AML-193 (cell line): Measurements from ENCODE around the gene GPHN.

ENCODE experiments used
- DNase-seq, 2 experiments: peaks; one replicate each; lab custom pipeline; 2025; lab: John Stamatoyannopoulos, UW

Gene GPHN

DNA sequence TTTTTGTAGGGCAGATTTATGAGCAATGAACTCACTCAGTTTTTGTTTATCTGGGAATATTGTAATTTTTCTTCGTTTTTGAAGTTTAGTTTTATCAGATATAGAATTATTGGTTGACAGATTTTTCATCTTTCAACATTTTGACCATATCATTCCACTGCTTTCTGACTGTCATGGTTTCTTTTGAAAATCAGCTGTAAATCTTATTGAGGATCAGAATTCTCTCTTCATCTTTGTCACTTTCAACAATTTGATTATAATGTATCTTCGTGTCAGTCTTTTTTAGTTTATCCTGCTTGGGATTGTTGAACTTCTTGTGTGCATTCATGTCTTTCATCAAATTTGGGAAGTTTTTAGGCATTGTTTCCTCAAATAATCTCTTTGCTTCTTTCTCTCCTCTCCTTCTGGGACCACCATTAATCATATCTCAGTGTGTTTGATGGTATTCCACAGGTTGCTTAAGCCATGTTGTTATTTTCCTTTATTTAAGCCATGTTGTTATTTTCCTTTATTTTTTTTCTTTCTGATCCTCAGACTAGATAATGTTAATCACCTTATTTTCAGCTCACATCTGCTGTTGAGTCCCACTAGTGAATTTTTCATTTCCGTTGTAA lies 451.6 kb downstream of the GPHN start:
- no peak for DNase-seq

DNA sequence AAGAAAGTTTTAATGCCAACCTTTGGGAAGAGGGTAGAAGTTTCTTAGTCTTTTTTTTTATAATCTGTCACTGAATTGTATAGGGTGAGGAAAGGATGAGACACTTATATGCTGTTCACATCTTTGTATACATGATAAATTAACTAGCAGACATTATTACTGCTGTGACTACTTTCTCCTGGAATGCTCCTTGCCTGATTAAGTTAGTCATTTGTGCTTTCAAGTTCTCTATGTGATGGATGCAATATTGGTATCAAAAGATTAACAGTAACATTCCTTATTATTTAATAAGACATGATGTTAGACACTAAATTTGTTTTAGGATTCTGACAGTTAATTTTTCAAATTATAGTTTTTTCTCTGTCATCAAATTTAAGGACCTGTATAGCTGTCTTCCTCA lies 457.9 kb downstream of the GPHN start:
- DNase-seq = no peak

DNA sequence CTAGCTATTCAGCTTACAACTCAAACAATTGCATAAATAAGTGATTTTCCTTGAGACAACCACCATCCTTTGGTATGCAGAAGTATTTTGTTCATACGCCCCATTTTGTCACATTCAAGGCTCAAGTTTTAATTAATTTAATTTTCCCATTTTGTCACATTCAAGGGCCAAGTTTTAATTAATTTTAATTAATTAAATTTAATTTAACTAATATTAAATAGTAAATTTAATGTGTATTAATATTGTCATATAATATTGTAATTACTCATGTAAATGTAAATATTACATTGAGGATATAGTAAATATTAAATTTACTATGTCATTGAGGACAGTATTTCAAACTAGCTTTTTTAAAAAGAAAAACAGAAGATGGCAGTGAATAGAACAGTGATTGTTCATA lies 464.5 kb downstream of the GPHN start:
- DNase-seq = no peak

DNA sequence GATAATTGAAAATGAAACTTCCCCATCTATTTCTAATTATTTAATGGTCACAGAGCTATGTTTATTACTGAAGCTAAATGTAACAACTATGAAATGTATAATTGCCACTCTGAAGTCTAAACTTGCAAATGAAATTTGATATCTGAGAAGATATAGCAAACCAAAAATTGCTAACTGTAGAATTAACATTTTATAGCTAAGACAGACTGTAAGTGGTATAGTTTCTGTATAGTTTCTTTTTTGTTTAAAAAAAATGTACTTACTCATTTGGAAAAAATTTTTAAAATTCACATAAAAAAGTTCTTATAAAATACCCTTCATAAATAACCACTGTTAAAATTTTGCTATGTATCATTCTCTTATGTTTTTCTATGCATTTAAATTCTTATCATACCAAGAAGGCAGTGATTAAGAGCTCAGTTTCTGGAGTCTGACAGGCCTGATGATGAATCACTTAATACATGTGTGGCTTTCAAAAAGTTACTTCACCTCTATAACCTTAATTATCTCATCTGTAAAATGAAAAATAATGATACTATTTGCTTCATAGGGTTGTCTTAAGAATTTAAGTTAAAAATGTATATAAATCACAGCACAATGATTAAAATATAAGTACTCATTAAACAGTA lies 466.6 kb downstream of the GPHN start:
- DNase-seq = no peak

DNA sequence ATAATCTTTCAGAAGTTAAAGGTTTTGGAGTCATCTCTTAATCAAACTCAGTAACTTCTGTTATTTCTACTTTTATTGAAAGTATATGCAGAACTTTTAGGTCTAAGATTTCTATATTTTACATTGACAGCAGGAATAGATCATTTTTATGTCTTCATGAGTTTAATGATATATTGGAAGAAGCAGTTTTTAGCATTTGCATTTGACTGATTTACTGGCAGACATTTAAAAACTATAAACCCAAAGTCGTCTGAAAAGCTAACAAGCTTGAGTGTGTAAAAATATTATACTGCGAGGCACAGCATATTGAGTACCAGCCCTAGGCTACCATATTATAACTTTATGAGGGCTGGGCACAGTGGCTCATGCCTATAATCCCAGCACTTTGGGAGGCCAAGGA lies 467.3 kb downstream of the GPHN start:
- no peak for DNase-seq

DNA sequence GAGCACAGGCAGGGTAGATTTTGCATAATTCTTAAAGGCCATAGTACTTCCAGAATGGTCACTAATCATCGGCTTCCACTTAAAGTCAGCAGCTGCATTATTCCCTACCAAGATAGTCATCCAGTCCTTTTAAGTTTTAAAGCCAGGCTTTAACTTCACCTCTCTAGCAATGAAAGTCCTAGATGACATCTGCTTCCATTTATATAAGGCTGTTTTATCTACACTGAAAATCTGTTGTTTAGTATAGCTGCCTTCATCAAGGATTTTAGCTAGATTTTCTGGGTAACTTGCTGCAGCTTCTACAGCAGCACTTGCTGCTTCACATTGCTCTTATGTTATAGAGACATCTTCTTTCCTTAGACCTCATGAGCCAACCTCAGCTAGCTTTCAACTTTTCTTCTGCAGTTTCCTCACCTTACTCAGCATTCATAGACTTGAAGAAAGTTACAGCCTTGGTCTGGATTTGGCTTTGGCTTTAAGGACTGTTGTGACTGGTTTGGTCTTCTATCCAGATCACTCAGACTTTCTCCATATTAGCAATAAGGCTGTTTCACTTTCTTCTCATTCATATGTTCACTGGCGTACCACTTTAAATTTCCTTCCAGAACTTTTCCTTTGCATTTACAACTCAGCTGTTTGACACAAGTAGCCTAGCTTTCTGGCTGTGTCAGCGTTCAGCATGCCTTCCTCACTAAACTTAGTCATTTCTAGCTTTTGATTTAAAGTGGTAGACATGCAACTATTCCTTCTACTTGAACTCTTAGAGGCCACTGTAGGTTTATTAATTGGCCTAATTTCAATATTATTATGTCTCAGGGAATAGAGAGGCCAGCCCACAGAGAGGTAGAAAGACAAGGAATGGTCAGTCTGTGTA lies 471.4 kb downstream of the GPHN start:
- no peak for DNase-seq

DNA sequence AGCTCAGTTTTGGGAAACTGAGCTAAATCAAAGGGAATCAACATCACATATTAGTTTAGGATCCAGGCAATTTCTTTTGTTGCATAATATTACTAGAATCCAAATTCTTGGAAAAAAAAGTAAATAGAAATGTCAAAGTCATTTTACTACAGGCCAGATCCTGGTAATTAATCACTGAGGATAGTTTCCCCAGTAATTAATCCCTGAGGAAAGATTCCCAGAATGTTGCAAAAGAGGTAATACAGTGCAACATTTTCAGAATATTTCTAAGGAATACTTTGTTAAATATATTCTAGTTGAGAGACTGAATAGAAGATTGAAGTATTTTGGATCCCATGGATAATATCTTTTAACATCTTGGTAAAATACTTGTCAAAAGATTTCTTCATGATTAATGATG lies 474.3 kb downstream of the GPHN start:
- DNase-seq = no peak

DNA sequence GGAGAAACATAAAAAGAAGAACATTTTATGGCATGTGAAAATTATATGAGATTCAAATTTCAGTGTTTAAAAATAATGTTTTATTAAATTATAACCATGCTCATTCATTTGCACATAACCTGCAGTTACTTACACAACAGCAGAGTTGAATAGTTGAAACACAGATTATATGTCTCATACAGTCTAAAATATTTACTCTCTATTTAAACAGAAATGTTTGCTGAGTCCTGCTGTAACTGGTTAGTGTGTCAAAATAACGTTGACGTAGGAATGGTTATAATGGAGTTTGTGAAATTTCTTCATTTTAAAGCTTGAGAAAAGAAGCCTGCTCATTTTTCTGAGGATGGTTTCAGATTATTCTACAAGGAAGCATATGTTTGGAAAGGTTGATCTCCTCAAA lies 484.8 kb downstream of the GPHN start:
- no peak for DNase-seq

DNA sequence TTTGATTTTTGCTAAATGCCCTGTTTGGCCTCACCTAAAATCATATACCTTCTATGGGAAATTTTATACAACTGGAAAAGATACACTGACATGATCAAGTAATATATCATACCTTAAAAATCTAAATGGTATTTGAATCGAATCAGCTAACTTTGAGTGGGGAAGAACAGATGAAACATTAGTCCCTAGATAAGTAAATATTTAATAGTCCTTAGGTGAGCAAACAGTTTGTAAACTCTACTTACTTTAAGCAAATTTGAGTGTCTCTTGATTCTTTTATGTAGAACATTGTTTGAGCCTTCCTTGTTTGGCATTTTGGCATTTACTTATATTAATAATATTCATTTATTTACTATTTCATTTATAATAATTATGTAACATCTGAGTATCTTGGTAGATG lies 485.6 kb downstream of the GPHN start:
- no peak for DNase-seq

DNA sequence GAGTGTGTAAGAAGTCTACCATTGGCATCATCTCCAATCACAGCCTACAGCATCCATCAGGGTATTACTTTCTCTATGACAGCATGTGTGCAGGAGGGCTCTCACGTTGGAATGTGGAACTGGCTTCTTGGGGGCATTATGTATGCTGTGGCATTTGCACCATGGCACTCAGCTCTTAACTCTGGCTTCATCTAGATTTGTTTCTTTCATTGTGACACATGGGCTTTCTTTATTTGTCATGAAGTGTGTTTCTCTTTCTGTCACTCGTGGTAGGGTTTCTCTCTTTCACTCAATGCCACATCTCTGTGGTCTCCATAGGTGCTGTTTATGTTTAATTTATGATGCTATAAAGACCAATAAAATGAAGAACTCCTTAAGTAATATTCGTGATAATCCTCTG lies 490.1 kb downstream of the GPHN start:
- DNase-seq = no peak

DNA sequence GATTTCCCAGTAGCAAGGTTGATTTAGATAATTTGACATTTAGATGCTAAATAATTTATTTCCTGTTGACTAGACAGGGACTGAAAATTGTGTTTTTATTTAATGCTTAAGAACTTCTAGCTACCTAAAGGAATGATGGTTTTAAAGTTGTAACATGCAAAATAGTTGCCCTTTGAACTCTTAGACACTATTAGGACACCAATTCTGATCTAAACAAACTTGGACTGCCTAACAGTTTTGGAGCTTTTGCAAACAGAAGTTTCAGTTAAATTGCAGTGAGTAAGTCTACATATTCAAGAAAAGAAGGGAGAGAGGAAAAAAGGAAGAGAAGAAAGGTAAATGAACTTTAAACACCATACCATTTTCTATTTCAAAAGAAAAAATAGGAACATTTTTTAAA lies 492.0 kb downstream of the GPHN start:
- DNase-seq = no peak

DNA sequence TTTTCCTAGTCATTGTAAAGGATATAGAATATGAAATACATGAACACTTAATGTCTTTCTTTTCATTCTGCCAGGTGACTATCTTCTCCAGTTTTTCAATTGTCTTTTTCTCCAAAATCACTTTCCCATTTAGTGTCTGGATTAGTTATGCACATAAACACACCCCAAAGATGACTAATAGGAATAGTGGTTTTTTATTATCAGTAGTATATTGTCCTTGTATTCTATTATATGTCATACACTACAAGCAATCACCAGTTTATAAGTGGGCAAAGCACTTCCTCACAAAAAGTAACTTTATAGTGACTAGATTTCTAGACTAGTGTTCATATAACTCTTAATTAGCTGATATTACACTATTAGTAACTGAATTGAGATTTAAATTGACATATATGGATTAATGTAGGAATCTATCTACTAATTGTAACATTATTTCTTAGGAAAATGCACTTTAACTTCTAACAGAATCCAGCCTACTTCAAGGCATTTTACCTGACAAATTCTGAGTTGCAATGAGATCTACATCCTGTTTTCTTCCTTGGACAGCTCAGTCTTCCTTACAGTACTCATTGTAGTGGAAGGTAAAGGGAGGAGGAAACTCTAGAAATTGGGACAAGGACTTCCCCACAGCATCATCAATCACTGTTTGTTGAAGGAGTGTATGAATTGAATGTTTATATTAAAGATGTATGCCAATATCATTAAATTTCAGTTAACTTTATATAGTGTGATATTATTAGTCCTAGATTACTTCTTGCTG lies 495.2 kb downstream of the GPHN start:
- DNase-seq = no peak

DNA sequence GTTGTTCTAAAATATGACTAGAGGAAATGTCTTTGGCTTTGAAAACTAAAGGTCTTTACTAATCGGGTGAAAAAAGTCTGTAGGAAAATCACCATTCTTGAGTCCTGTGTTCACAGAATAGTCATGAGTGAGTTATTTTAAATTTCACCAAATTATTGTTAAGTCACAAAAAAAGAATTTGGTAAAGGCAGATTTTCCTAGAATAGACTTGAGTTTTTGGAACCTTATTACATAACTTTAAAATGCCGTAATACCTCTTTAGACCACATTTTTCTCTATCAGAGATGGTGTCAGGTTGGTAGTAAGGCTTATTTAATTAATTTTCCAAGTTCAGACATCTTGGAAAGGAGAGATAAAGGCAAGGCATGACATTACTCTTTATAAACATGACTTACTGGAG lies 496.6 kb downstream of the GPHN start:
- DNase-seq = no peak

DNA sequence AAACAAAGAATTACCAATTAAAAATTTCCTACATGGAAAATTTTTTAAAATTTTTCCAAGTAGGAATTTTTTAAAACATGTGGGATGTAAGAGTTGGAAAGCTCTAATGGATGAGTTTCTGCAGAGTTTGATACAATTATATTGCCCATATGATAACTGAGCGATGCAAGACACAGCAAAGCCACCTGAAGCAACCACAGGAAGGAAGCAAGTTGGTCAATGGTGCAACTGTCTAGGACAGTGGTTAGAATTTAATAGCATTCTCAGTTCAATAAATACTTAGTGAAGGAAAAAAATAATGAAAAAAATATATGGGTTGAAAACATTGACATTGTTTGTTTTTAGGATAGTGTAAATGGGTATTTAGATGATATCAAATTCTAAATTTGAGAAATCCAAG lies 502.7 kb downstream of the GPHN start:
- DNase-seq = peak; percentile 75

DNA sequence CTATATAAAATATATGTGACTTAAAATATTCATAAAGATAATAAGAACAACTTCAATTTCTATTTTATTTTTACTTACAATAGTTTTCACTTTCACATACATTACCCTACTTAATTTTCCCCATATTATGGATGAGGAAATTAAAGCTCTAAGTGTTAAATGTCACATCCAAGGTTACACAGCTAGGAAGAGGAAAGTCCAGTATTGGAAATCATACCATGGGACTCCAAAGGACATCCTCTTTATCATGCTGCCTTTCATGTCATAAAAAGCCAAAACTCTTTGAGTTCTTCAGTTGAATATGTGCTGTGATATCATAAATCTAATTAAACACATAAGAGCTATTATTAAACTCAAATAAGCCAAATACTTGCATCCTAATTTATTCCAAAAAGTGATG lies 508.9 kb downstream of the GPHN start:
- no peak for DNase-seq

DNA sequence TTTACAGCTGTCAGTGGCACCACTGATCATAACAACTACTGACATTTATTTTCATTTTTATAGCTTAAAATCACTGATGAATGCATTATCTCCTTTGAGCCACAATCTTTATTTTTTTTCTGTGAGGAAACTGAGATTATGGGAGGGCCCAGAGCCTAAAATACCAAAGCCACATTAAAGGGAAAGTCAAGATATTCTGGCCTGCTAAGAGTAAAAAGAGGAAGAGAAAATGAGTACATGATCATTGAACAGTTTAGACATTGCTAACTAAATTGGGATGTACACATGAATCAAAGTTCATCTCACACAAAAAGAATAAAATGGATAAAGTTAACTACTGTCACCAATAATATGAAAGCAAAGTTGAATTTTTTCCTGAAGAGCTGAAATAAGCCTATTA lies 510.8 kb downstream of the GPHN start:
- no peak for DNase-seq

DNA sequence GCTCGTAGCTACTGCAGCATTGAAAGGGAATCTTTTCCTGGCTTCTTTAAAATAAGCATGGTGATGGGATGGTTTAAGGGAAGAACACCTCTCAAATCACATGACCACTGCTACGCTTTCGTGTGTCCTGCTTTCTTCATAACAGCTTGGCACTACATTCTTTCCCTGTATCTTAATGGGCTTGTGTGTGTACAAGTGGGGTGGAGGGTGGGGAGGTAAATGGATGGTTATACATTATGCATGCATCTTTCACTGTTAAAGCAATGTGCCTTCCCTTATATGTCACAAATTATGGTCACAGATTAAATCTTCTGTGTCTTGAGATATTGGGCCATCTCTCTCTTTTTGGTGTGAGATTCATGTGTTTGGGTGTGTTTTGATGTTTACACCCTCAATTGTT lies 511.8 kb downstream of the GPHN start:
- DNase-seq = no peak

DNA sequence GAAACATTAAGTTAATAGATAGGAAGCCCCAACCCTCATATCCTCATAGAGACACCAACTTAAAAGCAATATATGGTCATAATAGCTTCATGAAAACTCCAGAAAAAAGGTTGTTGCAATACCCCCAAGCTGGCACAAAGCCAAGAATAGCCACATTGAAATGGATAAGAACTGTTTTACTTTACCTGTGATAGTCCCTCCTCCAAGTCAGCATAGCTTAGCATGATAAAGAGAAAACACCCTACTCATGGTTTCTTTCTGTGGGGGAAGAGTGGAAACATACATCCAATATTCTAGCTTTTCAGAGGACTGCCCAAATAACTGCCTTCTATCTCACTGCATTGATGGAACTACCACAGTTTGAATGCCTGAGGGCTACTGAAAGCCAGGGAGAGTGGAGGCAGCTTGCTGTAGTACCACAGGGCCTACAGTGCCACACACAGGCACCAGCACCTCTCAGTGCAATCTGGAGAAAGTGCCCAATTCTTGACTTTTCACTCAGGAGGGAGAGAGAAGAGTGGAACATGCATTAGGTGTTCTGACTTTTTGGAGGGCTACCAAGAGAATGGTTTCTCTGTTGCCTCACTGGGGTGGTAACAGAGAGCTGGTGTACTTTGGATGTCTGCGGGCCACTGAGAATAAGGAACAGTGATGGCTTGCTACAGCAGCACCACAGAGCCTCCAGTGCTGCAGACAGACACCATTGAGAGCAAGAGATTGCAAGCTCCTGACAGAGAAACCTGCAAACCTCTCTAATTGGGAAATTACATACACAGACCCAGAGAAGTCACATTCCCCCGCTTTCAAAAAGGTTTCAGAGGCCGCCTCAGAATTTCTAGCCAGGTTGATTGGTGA lies 524.2 kb downstream of the GPHN start:
- DNase-seq = no peak

DNA sequence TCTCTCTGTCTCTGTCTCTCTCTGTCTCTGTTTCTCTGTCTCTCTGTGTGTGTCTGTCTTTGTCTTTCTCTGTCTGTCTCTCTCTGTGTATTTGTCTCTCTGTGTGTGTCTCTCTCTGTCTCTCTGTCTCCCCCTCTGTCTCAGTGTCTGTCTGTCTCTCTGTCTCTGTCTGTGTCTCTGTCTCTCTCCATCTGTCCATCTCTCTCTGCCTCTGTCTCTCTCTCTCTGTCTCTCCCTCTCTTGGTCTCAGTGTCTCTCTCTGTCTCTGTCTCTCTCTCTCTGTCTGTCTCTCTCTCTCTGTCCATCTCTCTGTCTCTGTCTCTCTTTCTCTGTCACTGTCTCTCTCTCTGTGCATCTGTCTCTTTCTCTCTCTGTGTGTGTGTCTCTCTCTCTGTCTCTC lies 537.5 kb downstream of the GPHN start:
- DNase-seq = no peak

DNA sequence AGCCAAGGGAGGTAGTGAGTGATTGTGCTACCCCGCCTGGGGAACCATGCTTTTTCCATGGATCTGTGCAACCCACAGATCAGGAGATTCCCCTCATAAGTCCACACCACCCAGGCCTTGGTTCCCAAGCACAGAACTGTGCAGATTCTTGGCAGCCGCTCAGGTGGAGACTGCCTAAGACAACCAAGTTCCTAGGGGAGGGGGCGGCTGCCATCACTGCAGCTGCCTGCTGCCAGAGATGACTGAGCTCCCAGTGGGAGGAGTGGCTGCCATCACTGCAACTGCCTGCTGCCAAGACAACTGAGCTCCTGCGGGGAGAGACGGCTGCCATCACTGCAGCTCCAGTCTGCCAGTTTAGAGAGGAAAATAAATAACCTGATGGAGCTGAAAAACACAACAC lies 542.9 kb downstream of the GPHN start:
- no peak for DNase-seq

DNA sequence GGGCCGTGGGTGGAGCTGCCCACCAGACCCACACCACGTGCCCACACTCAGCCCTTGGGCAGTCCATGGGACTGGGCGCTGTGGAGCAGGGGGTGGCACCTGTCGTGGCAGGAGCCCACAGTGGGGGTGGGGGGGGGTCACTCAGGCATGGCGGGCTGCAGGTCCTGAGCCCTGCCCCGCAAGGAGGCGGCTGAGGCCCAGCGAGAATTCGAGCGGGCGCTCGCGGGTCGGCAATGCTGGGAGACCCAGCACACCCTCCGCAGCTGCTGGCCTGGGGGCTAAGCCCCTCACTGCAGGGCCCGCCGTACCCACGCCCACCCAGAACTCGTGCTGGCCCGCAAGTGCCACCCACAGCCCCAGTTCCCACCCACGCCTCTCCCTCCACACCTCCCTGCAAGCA lies 548.7 kb downstream of the GPHN start:
- no peak for DNase-seq

DNA sequence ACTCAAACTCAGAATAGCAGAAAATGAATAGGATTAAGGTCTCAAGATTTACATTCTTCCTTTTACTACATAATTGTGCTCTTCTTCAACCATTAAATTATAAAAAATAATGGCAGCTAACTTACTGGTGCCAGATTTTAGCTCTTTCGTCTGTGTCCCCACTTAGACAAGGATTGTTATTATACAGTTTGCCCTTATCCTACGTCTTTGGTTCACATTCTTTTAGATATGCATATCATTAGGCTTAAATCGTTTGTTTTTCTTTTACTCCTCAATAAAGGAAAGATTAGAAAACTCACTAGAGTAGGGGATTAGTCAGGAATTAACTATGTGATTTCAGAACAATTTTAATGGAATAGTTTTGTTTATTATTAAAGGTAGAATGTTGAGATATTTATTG lies 551.6 kb downstream of the GPHN start:
- no peak for DNase-seq
